HG02870 (cell line): Measurements from ENCODE around the gene NKAIN4.

Experiments used
- ATAC-seq: cut with Tn5 transposase; IDR thresholded peaks from one replicate; pipeline ENCODE4 v1.9.1; 2021; ENCODE audit warnings: mild to moderate bottlenecking, moderate library complexity; ENCODE audit not compliant: unreplicated experiment

The NKAIN4 gene

DNA sequence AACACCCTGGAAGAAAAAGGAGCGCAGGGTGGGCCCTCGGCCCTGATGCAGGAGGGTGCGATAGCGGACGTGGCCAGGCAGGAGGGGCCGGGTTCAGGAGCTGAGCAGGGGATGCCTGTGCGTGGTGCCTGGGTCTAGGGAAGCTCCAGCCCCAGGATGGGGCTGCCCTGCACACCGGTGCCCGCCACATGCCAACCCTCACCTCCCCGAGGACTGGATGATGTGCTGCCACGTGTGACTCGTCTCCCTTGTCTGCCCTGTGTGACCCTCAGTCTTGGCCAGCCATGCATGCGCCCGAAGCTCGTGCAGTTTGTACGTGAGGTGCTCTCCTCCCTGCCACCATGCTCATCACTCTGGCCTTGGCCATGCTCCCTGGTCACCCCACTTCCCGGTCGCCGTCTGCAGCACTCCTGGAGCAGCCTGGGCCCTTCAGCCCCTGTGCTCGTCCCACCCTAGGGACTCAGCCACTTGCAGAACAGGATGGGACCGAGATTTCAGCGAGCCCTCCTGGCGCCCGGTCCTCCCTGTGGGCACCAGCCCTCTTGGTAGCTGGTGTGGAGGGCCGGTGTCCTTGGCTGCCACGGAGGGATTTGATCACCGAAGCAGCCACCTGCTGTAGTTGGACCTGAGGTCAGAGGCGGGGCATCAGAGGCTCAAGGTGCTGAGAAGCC is 34.5 kb upstream of the NKAIN4 start:
- no peak for ATAC-seq

DNA sequence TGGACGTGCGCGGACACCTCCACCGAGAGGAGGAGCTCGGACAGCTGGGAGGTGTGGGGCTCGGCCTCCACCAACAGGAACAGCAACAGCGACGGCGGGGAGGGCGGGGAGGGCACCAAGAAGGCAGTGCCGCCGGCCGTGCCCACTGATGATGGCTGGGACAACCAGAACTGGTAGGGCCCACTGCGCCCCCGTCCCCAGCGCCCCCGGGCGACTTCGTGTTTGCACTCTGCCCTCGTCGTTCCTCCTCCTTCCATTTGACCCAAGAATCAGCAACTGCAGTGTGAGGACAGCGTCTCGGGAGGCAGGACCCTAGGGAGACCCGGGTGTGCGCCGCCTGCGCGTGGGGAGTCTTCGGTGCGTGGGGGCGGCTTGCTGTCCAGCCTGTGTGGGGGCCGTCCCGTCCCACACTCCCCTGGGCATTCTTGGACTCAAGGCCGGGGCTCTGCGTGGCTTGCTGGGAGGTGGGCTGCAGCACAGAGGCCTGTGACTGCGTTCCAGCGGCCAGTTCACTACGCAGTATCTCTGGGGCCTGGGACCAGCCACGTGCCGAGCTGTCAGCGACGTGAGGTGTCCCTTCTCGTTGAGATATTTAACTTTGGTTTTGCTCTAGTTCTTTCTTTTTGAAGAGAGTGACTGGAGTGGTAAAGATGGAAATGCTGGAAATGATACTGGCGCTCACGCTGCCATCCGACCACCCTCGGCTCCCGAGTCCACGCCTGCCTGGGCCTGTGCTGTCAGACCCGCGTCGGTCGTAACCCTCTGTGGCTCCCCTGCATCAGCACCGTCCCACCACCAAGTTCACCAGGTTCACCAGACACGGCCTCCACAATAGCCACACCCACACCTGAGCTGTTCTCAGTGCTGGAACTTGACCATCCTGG is 33.7 kb upstream of the NKAIN4 start:
- no peak for ATAC-seq

DNA sequence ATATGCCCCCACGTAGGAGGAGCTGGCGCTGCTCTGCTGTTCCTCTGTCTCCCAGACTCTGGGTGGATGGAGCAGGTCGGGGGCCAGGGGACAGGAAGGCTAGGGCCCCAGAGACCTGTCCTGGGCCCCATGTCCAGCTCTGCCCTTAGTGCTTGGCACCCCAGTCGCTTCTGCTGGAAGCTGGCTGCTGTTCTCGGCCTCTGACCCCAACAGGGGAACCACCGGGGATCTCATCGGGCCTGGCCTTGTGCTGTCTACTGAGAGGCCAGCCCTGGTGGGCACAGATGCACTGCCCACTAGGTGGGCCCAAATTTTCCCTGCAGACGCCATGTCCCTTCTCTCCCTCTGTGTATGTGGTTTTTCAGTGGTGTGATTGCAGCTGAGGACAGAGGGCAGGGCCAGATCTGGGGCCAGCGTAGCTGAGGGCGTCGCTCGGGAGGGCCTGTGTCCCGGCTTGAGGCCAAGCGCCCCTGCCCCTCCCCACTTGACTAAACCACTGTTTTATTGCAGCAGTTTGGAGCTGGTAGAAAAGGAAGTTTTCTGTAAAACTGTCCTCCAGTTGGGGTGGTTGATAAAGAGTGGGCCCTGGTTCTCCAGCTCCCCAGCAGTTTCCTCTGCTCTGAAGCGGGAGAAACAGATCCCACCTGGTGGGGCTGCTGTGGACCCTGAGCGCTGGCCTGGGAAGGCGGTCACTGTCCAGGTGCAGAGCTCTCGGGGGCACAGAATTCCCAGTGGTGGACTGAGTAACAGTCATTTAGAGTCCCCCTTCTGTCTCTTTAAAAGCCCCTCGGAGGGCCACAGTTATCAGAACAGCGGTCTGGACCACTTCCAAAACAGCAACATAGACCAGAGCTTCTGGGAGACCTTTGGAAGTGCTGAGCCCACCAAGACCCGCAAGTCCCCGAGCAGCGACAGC is 32.8 kb upstream of the NKAIN4 start:
- no peak for ATAC-seq

DNA sequence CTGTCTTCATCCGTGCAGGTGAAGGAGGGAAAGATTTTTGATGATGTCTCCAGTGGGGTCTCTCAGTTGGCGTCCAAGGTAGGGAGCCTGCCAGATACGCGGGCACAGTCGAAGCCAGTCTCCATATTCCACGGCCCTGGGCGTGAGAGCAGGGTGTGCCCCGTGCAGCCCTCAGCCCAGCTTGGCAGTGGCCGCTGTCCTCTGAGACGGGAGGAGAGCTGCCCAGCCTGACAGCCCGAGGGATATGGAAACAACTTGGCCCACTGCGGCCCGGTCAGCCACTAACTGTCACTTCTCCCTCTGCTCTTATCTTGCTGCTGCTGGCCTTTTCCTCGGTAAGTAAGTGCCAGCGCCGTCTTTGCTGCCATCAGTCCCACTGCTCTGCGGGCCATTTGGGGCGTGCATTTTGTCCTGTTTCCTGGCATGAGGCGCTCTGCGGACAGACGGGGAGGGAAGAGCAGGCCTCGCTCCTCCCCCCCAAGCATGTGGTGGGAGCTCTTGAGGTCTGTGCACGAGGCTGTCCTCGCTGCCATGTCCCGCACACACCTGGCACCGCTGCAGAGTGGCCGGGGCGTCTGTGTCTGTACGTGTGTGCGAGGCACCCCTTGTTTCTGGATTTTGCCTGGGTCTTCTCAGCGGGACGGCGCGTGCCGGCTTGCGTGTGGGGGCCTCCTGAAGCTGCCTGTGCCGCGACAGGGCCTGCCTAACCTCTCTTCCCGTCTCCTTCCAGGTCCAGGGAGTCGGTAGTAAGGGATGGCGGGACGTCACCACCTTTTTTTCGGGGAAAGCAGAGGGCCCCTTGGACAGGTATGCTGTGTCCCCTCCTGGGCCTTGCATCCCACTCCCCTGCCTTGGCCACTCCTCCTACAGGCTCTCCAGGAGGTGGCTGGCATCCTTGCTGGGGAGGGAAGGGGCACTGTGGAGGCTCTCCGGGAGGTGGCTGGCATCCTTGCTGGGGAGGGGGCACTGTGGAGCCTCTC is 31.7 kb upstream of the NKAIN4 start:
- no peak for ATAC-seq

DNA sequence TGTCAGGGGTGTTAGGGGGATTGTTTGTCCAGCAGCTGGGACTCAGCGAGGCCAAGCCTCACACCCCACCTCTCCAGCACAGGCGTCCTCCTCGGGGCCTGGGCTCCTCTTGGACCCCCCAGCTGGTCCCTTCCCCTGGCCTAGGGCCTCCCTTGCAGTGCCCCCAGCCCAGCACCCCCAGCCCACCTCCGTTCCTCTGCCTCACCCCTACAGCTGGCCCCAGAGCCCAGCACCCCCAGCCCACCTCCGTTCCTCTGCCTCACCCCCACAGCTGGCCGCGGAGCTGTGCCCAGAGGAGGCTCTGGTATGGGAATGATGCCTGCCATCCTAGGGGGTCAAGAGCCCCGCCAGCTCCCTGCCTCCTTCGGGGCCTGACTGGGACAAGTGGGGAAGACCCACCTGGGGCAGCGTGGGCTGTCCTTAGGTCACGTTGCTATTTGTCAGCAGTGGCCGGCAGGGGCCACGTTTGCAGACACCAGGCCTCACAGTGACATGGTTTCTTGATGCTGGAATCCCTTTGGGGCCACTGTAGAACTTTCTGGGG is 30.8 kb upstream of the NKAIN4 start:
- ATAC-seq, result no peak

DNA sequence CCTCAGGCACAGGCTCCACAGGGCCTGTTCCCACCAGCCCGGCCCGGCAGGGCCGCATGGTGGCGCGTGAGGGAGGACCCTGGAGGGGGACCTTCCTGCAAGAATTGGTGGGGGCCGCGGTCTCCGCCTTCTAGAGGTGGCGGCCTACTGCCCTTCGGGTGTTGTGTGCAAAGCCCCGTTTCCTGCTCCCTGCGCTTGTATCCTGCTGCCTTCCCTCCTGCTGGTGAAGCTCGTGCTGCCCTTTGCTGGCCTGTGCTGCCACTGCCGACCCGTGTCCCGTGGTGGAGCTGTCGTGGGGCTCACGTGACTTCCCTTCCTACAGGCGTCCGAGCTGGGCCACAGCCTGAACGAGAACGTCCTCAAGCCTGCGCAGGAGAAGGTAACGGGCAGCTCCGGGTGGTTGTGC is 30.3 kb upstream of the NKAIN4 start:
- no peak for ATAC-seq

DNA sequence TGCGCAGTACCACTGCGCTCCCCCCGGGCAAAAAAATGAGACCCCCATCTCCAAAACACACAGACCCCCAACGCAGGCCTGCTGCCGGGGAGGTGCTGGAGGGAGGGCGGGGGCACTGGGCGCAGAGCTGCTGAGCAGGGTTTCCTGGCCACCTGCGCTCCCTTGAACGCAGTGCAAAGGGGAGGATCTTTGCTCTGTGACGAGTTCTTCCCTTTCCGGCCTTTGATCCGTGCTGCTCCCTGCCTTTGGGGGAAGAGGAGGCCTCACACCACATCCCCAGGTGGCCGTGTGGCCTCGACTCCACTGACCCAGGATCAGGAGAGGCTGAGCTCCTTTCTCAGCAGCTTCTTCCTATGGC is 29.8 kb upstream of the NKAIN4 start:
- ATAC-seq, result no peak

DNA sequence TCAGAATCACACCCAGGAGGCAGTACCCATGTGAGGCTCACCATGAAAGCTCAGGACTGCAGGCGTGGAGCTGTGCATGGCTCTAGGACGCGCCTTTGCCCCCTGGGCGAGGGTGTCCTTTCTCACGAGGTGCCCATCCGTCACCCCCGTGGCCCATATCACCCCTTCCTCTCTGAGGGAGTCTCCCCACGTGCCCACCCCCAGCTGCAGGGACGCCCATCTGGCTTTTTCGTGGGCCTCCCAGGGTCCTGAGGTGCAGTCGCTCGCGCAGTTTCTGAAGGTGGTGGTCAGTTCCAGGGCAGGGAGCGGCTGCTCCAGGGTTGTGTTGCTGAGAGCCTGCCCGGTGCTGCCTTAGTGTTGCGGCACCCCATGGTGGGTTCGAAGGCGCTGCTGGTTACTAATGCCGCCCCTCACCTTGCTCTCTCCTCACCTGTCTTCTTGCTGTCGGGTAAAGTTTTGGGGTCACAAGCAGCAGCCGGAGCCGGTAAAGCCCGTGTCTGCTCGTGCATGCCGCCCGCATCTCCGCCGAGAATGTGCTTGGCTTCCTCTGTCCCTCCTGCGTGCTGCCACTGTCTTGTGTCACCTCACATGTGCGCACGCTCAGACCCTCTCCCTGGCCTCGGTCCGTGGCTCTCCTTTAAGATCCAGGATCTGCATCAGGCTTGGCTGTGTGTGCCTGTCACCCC is 29.3 kb upstream of the NKAIN4 start:
- ATAC-seq, result no peak

DNA sequence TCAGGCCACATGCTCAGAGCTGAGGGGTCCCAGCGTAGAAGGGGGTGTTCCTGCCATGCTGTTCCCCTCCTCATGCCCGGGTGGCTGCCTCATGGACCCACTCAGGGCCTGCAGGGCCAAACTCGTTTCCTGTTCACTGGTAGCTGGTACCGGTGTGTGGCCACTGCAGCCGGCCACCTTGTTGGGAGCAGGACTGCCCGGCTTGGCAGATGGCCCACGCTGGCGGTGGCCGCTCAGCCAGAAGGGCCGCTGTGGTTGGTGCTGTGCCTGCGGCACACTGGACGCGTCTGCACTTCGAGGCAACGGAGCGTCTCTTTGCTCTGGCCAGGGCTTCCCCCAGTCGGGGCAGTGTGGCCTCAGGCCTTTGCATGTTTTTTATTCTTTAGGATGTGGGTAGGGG is 28.7 kb upstream of the NKAIN4 start:
- ATAC-seq, result no peak

DNA sequence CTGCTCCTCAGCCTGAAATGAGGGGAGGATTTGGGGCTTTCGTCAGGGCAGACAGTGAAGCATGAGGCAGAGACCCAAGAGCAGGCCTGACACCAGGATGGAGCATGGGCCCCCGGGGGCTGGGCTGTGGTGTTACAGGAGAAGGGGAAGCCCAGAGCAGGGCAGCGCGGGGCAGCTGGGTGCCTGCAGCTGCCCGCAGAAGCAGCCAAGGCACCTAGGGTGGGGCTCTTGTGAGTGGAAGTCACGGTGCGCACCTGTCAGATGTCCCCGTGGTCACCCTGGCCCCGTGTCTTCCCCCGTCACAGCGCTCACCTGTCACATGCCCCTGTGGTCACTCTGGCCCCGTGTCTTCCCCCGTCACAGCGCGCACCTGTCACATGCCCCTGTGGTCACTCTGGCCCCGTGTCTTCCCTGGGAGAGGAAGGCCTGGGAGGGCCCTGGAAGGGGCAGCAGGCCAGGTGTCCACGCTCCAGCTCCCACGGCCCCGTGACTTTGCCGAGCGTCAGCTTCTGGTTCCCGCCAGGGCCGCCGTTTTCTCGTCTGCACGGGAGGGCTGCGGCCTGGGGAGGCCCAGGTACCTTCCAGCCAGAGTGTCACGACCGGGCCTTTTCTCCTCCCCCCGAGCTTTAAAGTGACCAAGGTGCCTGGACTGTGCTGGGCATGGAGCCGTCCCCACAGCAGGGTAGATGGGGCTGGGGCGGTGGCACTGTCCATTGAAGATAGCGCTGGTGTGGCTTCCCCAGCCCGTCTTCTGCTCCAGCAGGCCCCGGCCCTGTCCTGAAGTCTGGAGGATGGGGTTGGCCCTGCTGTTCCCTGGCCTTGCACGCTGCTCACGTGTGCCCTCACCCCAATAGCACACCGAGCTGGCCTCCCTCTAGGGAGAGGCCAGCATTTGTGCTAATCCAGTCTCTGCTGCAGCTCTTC is 27.7 kb upstream of the NKAIN4 start:
- ATAC-seq, result no peak

DNA sequence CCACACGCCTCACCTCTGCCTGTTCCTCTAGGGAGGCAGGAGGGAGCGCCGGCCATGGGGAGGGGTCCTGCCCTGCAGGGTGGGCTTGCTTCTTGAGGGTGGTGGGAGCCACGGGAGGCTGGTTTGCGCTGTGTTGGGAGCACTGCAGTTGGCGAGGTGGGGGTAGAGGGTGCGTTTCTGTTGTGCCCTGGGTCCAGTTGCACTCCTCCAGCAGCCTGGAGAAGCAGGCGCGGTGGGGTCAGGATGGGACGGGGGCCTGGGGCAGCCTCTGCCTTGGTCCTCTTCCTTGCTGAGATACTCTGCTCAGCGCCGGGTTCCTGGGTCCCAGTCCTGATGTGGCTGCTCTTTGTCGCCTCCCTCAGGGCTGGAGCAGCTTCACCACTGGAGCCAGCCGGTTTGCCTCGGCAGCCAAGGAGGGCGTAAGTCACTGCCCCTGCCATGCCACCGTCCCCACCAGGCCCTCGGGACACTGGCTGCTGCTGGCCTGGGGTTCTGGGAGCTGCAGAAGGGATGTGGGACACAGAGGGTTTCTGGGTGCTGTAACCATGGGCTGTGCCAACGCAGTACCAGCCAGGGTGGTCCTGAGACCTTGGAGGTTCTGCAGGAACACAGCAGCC is 26.8 kb upstream of the NKAIN4 start:
- no peak for ATAC-seq

DNA sequence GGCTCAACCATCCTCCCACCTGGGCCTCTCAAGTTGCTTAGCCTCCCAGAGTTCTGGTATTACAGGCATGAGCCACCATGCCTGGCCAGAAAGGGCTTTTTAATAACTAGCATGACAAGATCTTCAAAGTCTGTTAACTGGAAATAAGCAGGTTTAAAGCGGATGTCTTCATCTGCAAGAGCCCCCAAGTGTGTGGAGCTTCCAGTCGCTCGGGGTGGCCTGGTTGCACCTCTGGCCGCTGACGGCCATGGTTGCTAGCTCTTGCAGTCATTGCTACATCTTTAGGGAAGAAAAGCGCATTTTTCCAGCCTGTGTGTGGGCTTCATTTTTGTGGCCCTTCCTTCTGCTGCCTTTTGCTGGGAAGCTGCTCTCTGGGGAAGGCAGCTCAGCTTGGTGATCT is 26.1 kb upstream of the NKAIN4 start:
- no peak for ATAC-seq

DNA sequence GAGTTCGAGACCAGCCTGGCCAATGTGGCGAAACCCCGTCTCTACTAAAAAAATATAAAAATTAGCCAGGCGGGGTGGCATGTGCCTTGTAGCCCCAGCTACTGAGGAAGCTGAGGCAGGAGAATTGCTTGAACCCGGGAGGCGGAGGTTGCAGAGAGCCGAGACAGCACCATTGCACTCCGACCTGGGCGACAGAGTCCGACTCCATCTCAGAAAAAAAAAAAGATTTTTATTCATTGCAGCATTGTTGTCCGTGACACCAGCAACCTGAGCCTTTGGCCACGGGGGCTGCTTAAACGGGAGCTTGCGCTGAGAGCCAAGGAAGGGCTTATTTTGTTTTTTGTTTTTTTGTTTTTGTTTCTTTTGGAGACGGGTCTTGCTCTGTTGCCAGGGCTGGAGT is 25.7 kb upstream of the NKAIN4 start:
- ATAC-seq, result no peak

DNA sequence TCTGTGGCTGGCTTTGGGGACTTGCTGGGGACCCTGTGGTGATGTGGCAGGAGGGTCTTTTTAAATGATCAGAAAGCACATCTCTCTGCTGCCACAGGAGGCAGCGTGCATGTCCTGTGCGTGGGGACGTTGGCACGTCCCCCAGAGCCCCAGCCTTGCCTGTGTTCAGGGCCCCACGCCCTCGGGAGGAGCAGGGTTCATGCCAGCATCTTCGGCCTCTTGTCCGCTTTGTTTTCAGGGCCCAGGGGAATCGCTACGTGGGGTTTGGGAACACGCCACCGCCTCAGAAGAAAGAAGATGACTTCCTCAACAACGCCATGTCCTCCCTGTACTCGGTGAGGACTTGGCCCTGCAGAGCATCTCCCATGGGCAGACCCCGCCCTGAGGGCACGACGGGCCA is 24.4 kb upstream of the NKAIN4 start:
- no peak for ATAC-seq

DNA sequence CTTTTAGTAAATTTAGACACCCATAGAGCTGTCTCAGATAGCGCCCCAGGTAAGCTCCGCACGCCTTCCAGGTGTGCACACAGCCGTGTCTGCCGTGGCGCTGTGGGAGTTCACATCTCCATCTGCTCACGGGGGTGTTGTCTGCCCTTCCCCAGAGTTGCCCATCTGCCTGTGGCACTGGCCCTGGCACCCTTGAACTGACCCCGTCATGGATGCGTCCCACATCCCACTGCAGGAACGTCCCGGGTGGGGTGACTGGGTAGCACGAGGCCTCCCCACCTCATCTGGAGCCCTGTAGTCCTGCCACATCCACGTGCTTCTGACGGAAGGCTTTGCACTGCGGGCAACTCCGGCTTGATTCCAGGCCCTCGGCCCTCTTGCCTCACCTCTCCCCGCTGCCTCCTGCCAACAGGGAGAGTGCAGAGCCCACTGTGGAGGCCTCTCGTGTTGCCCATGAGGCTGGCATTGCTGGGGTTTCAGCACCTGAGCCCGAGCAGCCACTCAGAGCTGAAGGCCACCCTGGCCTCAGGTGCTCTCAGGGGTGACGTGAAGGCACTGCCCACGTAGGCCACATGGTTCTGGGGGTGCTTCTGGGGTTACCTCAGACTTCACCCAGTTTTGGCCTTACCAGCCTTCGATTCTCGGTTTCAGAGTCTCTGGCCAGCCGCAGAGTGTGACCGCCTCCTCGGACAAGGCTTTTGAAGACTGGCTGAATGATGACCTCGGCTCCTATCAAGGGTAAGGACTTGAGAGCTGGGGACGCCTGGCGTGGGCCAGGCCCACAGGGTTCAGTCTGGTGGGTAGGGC is 23.4 kb upstream of the NKAIN4 start:
- ATAC-seq, result no peak

DNA sequence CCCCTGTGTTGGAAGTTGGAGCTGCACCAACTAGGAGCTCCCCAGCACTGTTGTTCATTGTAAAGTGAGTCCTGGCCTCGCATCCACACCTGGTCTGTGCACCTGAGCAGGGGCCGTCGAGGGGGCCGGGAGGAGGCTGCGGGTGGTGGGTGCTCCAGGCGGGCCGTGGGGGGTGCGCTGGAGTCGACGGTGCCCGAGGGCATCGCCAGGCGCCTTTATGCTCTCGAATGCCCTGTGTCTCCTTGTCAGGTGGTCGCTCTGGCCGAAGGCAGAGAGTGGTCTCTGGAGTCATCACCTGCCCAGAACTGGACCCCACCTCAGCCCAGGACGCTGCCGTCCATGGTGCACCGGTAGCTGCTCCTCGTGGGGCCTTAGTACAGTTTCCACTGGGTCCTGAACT is 22.7 kb upstream of the NKAIN4 start:
- ATAC-seq, result no peak

DNA sequence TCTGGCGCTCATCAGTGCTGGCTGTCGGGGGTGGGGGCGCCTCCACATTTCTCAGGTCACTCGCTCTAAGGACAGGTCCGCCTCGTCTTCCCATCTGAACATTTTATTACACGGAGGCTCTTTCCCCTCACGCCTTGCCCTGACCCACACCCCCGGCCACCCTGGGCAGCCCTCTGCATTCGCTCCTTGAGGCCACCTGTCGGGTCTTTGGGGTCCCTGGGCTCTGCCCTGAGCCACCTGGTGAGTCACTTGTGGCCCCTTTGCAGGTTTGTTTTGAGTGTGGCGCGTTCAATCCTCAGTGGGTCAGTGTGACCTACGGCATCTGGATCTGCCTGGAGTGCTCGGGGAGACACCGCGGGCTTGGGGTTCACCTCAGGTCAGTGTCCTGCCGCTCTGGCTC is 21.6 kb upstream of the NKAIN4 start:
- no peak for ATAC-seq
